HG03139 (cell line): ENCODE data around the gene RASGEF1B.
A peak's percentile ranks its signal among the peaks of the same experiment; 100 is the strongest.
"Not testable (repeated sequence)": the region's sequence is repeated elsewhere in the genome, so short reads cannot be mapped to it uniquely, and the experiment has no call there.

Source experiments
- ATAC-seq: cut with Tn5 transposase; IDR thresholded peaks from one replicate; pipeline ENCODE4 v1.9.1; 2021; ENCODE audit not compliant: unreplicated experiment

RASGEF1B gene

DNA sequence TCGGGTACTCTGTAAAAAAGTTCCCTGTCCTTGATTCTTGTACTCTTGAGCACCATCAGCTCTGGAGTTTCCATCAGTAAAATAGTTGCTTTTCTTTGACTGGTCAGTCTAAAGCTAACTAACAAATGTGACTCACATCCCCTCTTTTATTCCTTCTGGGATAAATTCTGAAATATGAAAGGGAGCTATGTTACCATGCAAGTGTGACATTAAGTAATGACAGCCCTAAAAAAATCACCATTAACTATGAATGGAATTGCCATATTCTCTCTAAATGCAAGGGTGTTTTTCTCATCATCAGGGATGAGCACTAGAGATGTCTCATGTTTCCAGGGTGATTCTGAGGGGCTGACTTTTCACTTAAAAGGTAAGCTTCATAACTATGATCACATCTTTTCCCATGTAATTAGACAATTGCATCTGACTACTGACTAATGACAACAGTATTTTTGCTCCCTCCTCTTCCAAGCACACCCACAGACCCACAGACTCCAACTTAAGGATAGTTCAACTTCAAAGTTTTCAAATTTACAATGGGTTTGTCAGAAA is 26.9 kb upstream of the RASGEF1B start:
- ATAC-seq = no peak

DNA sequence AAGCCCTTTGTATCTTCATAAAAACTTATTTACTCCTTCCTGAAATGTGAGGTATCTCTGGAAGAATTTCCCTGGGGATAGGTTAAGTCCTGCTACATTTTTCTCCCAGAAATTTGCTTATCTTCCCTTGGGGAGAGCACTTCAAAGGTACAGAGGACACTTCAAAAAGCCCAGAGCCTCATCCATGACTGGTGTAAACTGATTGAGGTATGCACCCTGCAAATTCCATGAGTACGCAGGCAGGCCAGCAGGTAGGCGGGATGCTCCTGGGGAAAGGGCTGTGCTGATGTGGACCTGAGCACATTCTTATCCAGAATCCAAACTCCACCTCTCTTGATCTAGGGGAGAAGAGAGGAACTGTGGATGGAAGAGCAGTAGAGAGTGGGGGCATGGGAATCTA is 26.3 kb upstream of the RASGEF1B start:
- ATAC-seq = no peak

DNA sequence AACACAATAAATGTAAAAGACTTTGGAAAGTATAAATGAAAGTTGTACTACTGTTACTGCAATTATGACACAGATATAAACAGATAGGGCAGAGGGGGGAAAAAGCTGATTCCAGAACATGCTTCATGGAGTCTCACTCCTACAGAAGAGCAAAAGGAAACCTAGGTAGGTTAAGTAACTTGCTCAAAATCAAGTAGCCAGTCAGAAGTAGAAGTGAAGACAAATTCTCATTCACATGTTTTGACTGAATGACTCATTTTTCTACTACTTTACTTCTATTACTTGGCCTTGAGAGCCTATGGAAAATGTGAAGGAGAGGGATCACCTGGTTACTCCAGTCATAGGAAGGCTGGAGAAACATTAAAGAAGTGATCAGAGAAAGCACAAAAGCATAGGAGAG is 23.6 kb upstream of the RASGEF1B start:
- no peak for ATAC-seq

DNA sequence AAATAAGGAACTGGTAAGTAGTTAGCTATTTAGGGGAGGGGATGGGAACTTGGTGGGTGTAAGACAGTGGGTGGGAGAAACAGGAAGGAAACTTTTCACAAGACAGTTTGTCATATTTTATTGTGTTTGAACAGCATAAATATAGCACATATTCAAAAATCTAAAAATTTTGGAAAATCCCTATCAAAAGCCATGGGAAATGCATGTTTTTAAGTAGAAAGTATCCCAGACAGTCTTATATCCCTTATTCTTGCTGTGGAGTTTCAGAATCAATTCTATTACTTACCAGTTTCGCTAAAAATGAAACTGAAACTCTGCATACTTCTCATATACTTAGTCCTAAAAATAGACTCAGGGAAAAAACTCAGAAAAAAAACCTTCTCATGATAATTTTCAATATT is 22.3 kb upstream of the RASGEF1B start:
- ATAC-seq = peak; percentile 78

DNA sequence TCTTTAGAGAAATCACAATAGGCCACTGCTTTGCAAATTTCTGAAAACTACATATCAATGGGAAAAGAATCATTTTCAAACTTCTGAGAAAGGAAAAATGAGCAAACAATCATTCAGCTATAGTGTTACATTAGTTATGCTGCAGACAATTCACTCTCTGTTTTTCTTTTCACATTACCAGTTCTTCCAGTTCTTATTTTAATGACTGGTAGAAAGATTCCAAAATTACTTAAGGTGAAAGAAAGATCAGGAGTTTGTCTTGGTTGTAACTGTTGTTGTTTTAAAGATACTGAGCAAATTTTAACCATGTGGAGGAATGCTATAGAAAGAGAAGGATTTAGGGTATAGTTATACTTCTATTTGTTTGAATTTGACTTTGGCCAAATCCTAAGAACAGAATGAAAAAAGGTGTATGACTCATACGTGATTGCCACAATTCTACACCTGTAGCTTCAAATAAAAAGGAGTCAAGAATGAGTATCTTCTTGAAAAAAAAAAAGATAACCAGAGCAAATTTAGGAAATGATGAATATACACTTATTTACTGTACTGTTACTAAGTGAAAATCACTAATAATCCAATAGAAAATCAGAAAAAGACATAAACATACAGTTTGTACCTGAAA is 21.0 kb upstream of the RASGEF1B start:
- ATAC-seq = no peak

DNA sequence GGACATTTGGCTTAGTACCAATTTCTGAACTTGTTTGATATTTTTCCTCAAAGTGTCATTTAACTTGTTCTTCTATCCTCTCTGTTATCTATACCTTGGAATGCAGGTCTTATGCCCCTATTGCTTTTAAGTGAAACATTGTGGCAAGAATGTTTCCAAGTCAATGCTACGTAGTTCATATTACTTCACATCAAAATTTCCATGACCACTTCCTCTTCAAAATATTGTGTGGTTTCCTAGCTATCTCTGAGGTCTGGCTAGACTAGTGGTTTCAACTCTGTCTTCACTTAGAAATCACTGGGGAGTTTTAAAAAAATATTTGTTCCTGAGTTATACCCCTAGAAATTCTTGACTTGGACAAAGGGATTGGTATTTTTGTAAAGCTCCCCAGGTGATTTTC is 20.2 kb upstream of the RASGEF1B start:
- ATAC-seq = no peak

DNA sequence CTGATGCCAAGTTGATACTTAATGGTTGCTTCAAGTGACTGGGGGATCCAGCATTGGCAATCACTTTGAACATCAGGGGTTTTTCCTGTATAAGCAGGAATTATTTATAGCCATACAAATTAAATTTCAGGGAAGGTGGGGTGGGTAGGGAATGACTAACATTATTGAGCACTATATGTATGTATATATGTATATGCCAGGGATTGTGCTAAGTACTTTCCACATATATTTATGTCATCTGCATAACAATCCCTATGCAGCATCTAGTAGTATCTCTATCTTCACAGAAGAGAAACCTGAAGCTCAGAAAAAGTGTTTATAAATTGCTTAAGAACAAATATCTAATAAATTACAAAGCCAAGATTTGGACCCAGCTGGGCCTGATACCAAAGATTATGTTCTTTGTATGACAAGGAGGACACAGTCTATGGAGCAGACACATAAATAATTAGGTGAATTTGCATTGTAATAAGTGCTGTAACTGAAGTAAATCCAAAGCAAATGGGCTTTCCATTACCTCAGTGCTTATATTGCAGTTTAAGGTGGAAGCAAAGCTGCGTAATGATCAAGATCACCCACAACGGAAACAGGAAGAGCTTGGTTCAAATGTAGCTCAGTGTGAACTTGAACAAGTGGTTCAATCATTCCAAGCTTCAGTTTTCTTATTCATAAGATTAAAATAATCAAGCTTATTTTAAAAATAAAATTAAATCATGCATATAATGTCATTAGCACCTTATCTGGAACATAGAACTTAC is 18.9 kb upstream of the RASGEF1B start:
- ATAC-seq = no peak

DNA sequence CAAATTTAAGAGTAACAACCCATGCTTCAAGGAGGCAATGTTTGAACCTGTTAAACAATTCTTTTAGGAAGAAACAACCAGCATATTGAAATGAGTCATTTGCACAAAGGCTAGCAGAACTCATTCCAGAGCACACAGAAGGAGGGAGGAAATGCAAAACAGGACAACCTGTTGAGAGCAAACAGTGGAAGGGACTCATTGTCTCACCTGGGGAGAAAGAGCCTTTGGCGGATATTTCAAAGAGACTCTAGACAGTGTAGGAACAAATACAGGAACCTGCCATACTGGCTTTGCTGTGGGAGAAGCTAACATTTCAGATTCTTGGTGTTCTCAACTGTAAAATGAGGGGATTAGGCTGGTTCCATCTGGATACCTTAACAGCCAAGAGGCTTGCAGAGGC is 14.8 kb upstream of the RASGEF1B start:
- no peak for ATAC-seq

DNA sequence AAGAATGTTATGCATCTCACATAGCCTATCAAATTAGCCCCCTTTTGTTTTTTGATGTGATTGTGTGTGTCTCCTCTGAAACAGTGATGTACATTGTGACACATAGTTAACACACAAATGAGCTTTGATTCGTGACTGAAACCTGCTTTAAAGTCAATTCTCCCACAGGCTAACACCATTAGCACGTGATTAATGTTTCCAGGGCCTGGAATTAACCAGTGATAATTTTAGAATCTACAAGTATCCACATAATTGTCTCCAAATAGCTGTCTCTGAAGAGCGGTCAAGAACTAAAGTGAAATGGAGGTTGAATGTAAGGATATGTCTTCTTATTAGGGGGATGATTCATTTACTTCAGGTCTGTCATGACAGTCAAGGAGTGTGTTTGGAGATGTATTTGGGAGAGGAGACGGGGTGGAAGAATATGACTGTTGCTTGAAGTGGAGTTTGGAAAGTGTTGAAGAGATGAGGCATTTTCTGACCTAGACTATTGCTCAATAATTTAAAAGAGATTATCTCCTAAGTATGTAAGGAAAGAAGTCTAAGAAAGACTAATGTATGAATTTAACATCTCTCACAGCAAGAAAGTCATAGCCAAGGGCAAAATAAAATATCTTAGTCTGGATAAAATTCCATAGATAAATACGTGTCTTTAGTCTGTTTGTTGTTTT is 13.7 kb upstream of the RASGEF1B start:
- ATAC-seq = no peak

DNA sequence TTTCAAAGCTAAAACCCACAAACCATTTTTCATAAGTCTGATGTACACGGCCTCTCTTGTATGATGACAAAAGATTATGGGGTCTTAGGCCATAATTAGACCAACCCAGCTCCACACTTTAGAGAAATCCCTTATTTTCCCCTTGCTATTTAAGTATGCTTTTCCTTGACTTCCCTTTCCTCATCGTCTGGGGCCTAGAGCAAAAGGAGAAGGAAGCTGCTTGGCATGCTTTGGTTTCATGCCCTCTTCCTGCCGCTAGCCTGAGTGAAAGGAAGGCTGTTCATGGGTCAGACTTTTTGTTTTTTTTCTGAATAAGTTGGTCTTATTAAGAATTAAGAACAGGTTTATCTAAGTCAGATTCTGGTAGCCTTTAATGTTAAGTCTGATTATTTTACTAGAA is 10.6 kb upstream of the RASGEF1B start:
- ATAC-seq = no peak

DNA sequence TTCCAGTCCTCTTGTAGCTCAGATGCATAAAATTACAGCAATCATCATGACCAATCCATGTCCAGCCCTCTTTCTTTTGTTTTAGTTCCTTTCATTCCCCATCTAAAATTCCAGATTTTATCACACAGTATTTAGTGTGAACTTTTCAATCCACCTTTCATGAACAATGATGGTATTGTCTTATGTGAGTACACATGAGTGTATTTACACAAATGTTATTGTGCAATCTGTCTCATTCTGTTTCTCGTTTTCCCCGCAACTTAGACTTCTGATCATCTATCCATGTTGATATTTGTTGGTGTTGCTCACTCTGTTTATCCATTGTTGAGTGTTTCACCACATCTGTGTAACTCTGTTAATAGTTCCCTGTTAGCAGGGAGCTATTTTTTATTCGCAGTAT is 9.4 kb upstream of the RASGEF1B start:
- ATAC-seq = no peak

DNA sequence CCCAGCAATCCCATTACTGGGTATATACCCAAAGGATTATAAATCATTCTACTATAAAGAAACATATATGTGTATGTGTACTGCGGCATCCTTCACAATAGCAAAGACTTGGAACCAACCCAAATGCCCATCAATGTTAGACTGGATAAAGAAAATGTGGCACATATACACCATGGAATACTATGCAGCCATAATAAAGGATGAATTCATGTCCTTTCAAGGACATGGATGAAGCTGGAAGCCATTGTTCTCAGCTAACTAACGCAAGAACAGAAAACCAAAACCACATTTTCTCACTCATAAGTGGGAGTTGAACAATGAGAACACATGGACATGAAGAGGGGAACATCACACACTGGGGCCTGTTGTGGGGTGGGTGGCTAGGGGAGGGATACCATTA is 7.9 kb upstream of the RASGEF1B start:
- ATAC-seq = not testable (repeated sequence)

DNA sequence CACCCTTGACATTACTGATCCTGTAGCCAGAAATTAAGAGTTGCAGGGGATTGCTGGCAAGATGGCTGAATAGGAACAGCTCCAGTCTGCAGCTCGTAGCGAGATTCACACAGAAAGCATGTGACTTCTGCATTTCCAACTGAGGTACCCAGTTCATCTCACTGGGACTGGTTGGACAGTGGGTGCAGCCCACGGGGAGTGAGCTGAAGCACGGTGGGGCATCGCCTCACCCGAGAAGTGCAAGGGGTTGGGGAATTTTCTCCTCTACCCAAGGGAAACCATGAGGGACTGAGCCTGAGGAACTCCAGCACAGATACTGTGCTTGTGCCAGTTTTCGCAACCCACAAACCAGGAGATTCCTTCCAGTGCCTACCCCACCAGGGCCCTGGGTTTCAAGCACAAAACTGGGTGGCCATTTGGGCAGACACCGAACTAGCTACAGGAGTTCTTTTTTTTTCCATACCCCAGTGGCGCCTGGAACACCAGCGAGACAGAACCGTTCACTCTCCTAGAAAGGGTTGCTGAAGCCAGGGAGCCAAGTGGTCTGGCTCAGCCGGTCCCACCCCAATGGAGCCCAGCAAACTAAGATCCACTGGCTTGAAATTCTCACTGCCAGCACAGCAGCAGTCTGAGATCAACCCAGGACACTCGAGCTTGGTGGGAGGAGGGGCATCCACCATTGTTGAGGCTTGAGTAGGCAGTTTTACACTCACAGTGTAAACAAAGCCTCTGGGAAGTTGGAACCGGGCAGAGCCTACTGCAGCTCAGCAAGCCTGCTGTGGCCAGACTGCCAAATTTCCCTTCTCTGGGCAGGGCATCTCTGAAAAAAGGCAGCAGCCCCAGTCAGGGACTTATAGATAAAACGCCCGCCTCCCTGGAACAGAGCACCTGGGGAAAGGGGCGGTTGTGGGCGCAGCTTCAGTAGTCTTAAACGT is 1.9 kb upstream of the RASGEF1B start:
- not testable (repeated sequence) for ATAC-seq

DNA sequence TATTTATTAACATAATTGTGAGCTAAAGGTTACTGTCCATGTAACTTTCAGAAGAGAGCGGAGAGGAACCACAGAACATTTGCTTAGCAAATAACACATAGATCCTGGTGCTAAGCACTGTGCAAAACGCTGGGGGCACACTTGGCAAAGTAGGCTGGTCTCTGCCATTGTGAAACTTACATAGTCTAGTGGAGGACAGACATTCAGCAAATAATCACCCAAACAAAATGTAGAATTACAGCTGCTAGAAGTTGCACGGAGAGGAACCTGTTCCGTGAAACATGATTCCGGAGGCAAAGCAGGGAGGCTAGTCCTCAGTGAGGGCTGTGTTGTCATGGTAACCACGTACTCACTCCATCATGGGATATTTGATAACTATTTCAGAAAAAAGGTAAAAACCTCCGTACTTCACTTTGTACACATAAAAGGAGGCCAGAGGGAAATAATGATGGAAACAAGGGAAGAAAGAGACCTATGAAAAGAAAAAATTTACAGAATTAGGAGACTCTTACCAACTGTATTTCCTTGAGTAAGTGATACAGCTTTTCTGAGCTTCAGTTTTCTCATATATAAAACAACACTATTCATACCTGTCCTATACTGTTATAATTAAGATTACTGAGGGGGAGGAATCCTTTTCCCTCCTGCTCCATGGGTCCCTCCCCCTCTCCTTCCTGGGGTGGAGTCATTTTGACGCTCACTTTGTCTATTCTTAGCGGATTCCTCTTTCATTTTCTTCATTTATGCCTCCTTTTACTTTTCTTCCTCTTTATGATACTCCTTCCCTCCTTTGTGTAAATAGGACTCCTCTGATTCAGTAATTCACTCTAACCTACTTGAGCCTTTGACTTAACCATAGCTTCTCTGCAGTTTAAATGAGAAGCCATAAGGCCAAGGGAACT is 825 bp upstream of the RASGEF1B start:
- peak; percentile 43 for ATAC-seq

DNA sequence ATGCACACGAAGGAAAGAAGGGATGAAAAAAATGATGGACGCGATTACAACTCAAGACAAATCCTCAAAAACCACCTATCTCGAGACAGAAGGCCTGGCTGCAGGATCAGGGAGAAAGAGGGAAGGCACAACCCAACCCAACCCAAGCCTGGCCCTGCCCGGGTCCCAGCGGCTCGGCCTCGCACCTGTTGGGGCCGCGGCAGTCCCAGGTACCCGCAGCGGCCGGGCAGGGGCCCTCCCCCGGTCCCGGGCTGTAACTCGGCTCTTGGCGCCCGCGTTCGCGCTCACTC is 464 bp downstream of the RASGEF1B start:
- no peak for ATAC-seq

DNA sequence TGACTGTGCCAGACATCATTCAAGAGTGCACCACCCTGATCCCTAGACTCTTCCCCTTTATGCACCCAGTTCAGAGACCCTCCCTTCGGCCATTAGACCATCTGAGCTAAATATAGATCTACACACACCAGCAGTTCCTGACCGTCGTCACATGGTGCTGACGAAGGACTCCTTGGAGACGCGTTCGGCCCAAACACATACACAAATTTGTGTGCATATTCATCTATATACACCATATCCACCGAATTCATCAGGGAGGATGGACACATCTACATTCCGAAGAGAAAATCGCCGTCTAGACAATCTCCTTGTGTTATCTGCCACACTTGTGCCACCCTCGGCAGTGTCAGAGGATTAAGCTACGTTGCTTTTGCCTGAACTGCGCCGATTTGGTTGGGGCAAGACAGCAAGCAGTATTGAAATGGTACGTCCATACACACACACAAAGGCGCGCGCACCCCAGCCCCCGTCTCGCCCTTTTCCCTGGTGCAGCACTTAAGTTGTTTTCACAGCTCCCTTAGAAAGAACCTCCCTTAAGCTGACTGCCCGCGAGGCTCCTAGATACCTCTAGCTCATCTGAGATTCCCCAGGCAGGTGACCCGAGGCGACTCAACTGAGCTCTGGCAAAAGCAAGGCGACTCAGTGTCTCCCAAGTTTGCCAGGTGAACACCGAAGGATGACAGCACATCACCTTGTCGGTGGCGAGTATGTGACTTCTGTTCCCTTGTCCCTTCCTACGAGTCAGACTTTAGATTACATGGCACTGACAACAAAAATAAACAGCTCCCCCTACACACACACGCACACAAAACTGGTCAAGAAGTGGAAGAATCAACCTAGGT is 1.0 kb downstream of the RASGEF1B start:
- ATAC-seq = no peak

DNA sequence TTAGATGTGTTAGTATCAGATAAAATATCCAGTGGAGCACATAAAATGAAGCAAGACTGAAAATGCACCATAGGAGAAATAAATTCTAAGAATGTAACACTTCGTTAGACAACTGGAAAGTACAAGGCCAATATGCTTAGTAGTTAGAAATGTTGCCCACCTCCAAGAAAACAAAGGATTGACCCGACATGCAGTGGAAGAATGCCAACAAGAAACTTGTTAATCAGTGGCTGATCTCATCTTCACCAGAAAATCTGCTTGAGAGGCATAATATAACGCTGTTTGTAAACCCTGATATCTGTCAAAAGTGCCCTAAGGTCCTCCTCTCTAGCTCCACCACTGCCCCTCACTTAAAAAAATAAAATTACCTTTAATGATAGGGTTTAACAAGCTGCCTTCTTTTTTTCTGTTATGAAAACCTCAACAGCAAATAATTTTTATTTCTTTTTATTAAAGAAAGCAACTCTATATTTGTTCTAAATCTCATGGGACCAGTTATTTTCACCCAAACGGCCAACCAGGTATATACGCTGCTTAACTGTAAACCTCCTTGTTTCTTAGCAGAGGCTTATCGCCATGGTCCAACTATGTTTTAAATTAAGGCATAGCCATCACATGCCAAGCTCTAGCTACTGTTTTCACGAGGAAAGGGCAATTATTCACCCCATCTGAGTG is 1.8 kb downstream of the RASGEF1B start:
- no peak for ATAC-seq

DNA sequence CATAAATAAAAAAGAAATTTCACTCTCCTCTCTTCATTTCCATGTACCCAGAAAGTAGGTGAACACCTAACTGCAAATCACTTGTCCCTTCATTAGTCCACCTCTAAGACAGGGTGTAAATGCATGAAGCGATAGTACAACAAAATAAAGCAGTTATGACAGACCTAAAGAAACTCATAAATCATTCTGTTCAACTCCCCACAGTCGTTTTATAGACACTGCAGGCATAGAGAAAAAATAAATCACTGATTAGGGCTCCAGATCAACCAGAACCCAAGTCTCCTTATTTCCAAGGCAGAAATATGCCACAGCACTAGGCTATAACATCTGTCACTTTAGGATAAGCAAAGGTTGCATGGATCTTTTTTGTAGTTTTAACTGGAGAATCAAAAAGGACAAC is 3.0 kb downstream of the RASGEF1B start:
- no peak for ATAC-seq

DNA sequence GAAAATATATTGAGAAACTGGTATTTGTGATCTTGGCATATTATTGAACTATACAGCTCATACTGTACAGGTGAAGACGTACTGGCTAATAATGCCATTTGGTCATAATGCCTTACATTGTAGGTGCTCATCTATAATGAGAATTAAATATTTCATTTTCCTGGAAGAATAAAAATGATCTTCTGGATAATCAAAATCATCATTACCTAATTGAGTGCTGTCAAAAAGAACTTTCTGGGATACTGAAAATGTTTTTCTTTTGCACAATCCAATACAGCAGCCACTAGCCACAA is 4.1 kb downstream of the RASGEF1B start:
- no peak for ATAC-seq
